ENCODE results near the gene TSHZ1.

TSHZ1 gene

GRCh38 chr18:75291460-75291859 is 80.9 kb downstream of the TSHZ1 start:
- DNase-seq (ENCODE audit: low read depth, low spot score), result no peak
- POLR2A ChIA-PET, result no interaction called here
- CTCF ChIA-PET, result no interaction called here
- TF ChIP-seq CTCF (IDR thresholded peaks at IDR 0.05; ENCODE audit: insufficient read depth, low read length, missing control alignments), result no peak
- no peak overlapping the region for H3K4me3 ChIP-seq (ENCODE audit: low read depth, low read length)

- H3K4me3 ChIP-seq (ENCODE audit: low read depth, low read length), result no peak overlapping the region
- no peak for TF ChIP-seq CTCF (IDR thresholded peaks at IDR 0.05; ENCODE audit: insufficient read depth, low read length, missing control alignments)
- POLR2A ChIA-PET, result no interaction called here
- CTCF ChIA-PET, result interaction anchor here (1.2 kb wide), 1 partner anchor 9 kb away, joined by 3 read pairs; no protein-coding TSS in a partner anchor
- DNase-seq (ENCODE audit: low read depth, low spot score), result no peak
These were observed 83.0 kb downstream of the TSHZ1 start for GRCh38 chr18:75293591-75293990.

GRCh38 chr18:75297731-75298130 is 87.1 kb downstream of the TSHZ1 start:
- TF ChIP-seq CTCF (IDR thresholded peaks at IDR 0.05; ENCODE audit: insufficient read depth, low read length, missing control alignments), result no peak
- CTCF ChIA-PET, result no interaction called here
- H3K4me3 ChIP-seq (ENCODE audit: low read depth, low read length), result no peak overlapping the region
- POLR2A ChIA-PET, result interaction anchor here (0.7 kb wide), 1 partner anchor 329 kb away, joined by 3 read pairs; no protein-coding TSS in a partner anchor
- DNase-seq (ENCODE audit: low read depth, low spot score), result no peak

GRCh38 chr18:75304678-75305557 is 94.3 kb downstream of the TSHZ1 start:
- no peak for DNase-seq (ENCODE audit: low read depth, low spot score)
- no peak overlapping the region for H3K4me3 ChIP-seq (ENCODE audit: low read depth, low read length)
- CTCF ChIA-PET, result no interaction called here
- no peak for TF ChIP-seq CTCF (IDR thresholded peaks at IDR 0.05; ENCODE audit: insufficient read depth, low read length, missing control alignments)
- POLR2A ChIA-PET, result no interaction called here

GRCh38 chr18:75305984-75306383 is 95.4 kb downstream of the TSHZ1 start:
- H3K4me3 ChIP-seq (ENCODE audit: low read depth, low read length), result no peak overlapping the region
- no peak for DNase-seq (ENCODE audit: low read depth, low spot score)
- ChIA-PET CTCF (no interaction called here), POLR2A (no interaction called here)
- TF ChIP-seq CTCF (IDR thresholded peaks at IDR 0.05; ENCODE audit: insufficient read depth, low read length, missing control alignments), result no peak

- no peak for DNase-seq (ENCODE audit: low read depth, low spot score)
- H3K4me3 ChIP-seq (ENCODE audit: low read depth, low read length), result no peak overlapping the region
- ChIA-PET POLR2A (no interaction called here), CTCF (no interaction called here)
- no peak for TF ChIP-seq CTCF (IDR thresholded peaks at IDR 0.05; ENCODE audit: insufficient read depth, low read length, missing control alignments)
These were observed 96.9 kb downstream of the TSHZ1 start for GRCh38 chr18:75307530-75307929.
